Ovary (tissue), 3 donors: ENCODE data around the gene KCNQ5.

Source experiments
- EP300 ChIP-seq: sonication (generic); formaldehyde crosslinking; IDR thresholded peaks from one replicate; pipeline ENCODE4 v1.6.1; 2017; ENCODE audit warnings: antibody characterized with exemption
- TF ChIP-seq, protein P1 (sequence below), 3 donors: fragments of 450-650 bp in 2 of 3; fragments of 200-600 bp in 1 of 3; IDR thresholded peaks; one replicate each; pipeline versions ENCODE4 v1.5.1 to v1.8.0; 2016 to 2022; ENCODE audit warnings: antibody characterized with exemption in 3 of 3, mild to moderate bottlenecking in 1 of 3
- donor health status: DM: no; HTN: no; CAD: no.

DNA sequence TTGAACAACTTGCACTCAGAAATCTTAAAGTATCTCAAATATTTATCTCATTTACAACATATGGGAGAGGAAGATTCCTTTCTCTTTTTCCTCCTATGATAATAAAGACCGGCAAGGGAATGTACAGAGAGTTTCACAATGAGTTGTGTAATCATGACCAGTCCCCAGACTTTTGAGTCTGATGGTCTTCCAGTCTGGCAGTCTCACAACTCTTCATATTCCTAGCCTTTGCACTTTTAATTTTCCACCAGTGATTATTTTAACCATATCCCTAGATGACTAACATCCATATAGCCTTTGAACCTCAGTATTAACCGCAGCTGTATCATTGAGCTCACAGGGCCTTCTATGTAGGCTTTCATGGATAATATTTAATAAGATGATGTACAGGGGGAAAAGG is 324.9 kb downstream of the KCNQ5 start:
- TF ChIP-seq, protein P1, sequence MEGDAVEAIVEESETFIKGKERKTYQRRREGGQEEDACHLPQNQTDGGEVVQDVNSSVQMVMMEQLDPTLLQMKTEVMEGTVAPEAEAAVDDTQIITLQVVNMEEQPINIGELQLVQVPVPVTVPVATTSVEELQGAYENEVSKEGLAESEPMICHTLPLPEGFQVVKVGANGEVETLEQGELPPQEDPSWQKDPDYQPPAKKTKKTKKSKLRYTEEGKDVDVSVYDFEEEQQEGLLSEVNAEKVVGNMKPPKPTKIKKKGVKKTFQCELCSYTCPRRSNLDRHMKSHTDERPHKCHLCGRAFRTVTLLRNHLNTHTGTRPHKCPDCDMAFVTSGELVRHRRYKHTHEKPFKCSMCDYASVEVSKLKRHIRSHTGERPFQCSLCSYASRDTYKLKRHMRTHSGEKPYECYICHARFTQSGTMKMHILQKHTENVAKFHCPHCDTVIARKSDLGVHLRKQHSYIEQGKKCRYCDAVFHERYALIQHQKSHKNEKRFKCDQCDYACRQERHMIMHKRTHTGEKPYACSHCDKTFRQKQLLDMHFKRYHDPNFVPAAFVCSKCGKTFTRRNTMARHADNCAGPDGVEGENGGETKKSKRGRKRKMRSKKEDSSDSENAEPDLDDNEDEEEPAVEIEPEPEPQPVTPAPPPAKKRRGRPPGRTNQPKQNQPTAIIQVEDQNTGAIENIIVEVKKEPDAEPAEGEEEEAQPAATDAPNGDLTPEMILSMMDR (IDR thresholded peaks at IDR 0.05) = no peak
- TF ChIP-seq EP300 = no peak
